ENCODE results near the gene DSCAM. TPM values are rescaled to one million over a fixed set of nuclear protein-coding genes. Genes with fewer than 3 reads are reported as not detected.

Gene DSCAM
- total RNA-seq, 1 donor from 2014 or later, result not detected

GRCh38 chr21:40540216-40540615 is 306.7 kb downstream of the DSCAM start:
- Mint-ChIP-seq H3K27ac (no peak overlapping the region), H3K4me1 (no peaks in the 10 kb centered on the region), H3K9me3 (peaks cover 10% of the 10 kb centered on the region), H3K36me3 (no peaks in the 10 kb centered on the region), H3K4me3 (no peak overlapping the region), H3K27me3 (ENCODE audit: insufficient read depth, low read depth) (peaks cover 4% of the 10 kb centered on the region)
- H3K79me2 ChIP-seq (ENCODE audit: low read depth), result no peaks in the 10 kb centered on the region
- no peak for DNase-seq (ENCODE audit: low spot score)
- no peaks in the 10 kb centered on the region for H4K20me1 ChIP-seq (ENCODE audit: low read depth)
- no peaks in the 10 kb centered on the region for H3F3A ChIP-seq (ENCODE audit: low read depth)
- peaks cover 3% of the 10 kb centered on the region for H3K4me1 ChIP-seq
- H3K27ac ChIP-seq, result no peak overlapping the region
- H3K4me3 ChIP-seq, result no peak overlapping the region
- peak overlapping the region; percentile 67 for H2AFZ ChIP-seq (replicated peaks)
- no peaks in the 10 kb centered on the region for H3K36me3 ChIP-seq
- H3K27me3 ChIP-seq, result no peaks in the 10 kb centered on the region
- H3K9me3 ChIP-seq (ENCODE audit: low read depth), result no peaks in the 10 kb centered on the region
- TF ChIP-seq EZH2phosphoT487 (IDR thresholded peaks at IDR 0.05) (no peak), EZH2 (IDR thresholded peaks at IDR 0.05) (no peak), CTCF (IDR thresholded peaks at IDR 0.05) (no peak)
- no peak overlapping the region for H3K4me2 ChIP-seq
- no peak overlapping the region for H3K9ac ChIP-seq

- H3F3A ChIP-seq (ENCODE audit: low read depth), result no peaks in the 10 kb centered on the region
- Mint-ChIP-seq H3K27me3 (ENCODE audit: insufficient read depth, low read depth) (peaks cover 10% of the 10 kb centered on the region), H3K27ac (no peak overlapping the region), H3K36me3 (no peaks in the 10 kb centered on the region), H3K9me3 (no peaks in the 10 kb centered on the region), H3K4me1 (no peaks in the 10 kb centered on the region), H3K4me3 (no peak overlapping the region)
- H3K4me3 ChIP-seq, result no peak overlapping the region
- no peaks in the 10 kb centered on the region for H3K79me2 ChIP-seq (ENCODE audit: low read depth)
- H4K20me1 ChIP-seq (ENCODE audit: low read depth), result no peaks in the 10 kb centered on the region
- H3K4me1 ChIP-seq, result no peaks in the 10 kb centered on the region
- no peak overlapping the region for H3K27ac ChIP-seq
- no peak overlapping the region for H3K4me2 ChIP-seq
- no peak for TF ChIP-seq CTCF (IDR thresholded peaks at IDR 0.05)
- no peak for TF ChIP-seq EZH2 (IDR thresholded peaks at IDR 0.05)
- no peak for TF ChIP-seq EZH2phosphoT487 (IDR thresholded peaks at IDR 0.05)
- no peaks in the 10 kb centered on the region for H3K27me3 ChIP-seq
- no peaks in the 10 kb centered on the region for H3K9me3 ChIP-seq (ENCODE audit: low read depth)
- no peak for DNase-seq (ENCODE audit: low spot score)
- H3K9ac ChIP-seq, result no peak overlapping the region
- H3K36me3 ChIP-seq, result no peaks in the 10 kb centered on the region
- H2AFZ ChIP-seq (replicated peaks), result no peak overlapping the region
Measured at GRCh38 chr21:40534886-40535285, 312.1 kb downstream of the DSCAM start.

DNA sequence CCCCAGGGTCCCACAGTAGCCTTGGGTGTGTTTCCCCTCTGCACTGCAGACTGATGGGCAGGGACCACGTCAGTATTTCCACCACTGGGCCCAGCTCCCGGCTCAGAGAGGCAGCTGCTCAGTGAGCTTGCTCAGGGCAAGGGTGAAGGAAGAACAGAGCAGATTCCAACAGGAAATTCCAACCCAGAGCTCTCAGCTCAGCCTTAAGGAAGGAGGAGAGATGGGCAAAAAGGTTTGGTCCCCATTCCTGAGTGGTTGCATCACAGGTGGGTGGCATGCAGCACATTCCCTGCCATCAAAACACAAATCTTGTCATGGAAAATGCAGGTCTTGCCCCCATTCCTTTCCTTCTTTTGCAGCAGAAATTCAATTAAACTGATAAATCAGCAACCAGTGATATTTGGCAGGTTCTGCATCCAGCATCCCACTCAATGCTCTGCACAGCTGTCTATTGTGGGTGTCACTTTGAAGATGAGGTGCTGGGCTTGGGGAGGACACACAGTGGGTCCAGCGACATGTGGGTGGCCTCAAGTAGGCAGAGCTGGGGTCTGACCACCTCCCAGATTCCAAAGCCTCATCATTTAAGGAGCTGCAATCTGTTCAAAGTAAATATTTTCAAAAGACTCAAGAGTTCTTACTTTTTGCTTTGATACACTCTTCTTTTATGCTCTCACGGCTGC is 315.4 kb downstream of the DSCAM start:
- H3K9ac ChIP-seq, result no peak overlapping the region
- no peaks in the 10 kb centered on the region for H3K36me3 ChIP-seq
- TF ChIP-seq CTCF (IDR thresholded peaks at IDR 0.05) (no peak), EZH2 (IDR thresholded peaks at IDR 0.05) (no peak), EZH2phosphoT487 (IDR thresholded peaks at IDR 0.05) (no peak)
- no peak overlapping the region for H3K4me3 Mint-ChIP-seq
- H3K9me3 ChIP-seq (ENCODE audit: low read depth), result no peaks in the 10 kb centered on the region
- no peaks in the 10 kb centered on the region for H3F3A ChIP-seq (ENCODE audit: low read depth)
- peaks cover 11% of the 10 kb centered on the region for H3K9me3 Mint-ChIP-seq
- no peaks in the 10 kb centered on the region for H4K20me1 ChIP-seq (ENCODE audit: low read depth)
- H3K4me3 ChIP-seq, result no peak overlapping the region
- no peaks in the 10 kb centered on the region for H3K4me1 Mint-ChIP-seq
- H3K27ac Mint-ChIP-seq, result no peak overlapping the region
- H3K79me2 ChIP-seq (ENCODE audit: low read depth), result no peaks in the 10 kb centered on the region
- no peak overlapping the region for H3K27ac ChIP-seq
- H3K27me3 ChIP-seq, result no peaks in the 10 kb centered on the region
- no peaks in the 10 kb centered on the region for H3K4me1 ChIP-seq
- no peak for DNase-seq (ENCODE audit: low spot score)
- no peak overlapping the region for H2AFZ ChIP-seq (replicated peaks)
- H3K36me3 Mint-ChIP-seq, result peaks cover 3% of the 10 kb centered on the region
- peaks cover 6% of the 10 kb centered on the region for H3K27me3 Mint-ChIP-seq (ENCODE audit: insufficient read depth, low read depth)
- H3K4me2 ChIP-seq, result no peak overlapping the region
